Heart right ventricle (tissue), 16 donors: Measurements from ENCODE around the gene CLRN1. TPM values are rescaled to one million over a fixed set of nuclear protein-coding genes. Genes with fewer than 3 reads are reported as not detected.

Experiments
- ATAC-seq, 8 donors: fragments of 200-7000 bp; cut with Tn5 transposase; one replicate each; pipeline ENCODE4 v1.9.1; 2020; ENCODE audit warnings: mild to moderate bottlenecking in 8 of 8, moderate library complexity in 8 of 8, moderate number of reproducible peaks in 1 of 8
- DNase-seq, 2 donors: peaks; one replicate each; pipeline ENCODE4 v3.0.0-alpha.2; 2020
- H3K27ac ChIP-seq, 10 donors: fragments of 200-600 bp; sonication (generic) in 2 of 10; one replicate each; pipeline versions ENCODE4 v1.5.0 to v1.8.0; 2020 to 2022; ENCODE audit warnings: mild to moderate bottlenecking in 3 of 10
- H3K27me3 ChIP-seq, 7 donors: fragments of 200-600 bp; one replicate each; pipeline ENCODE4 v1.8.0; 2021 to 2022; ENCODE audit warnings: mild to moderate bottlenecking in 2 of 7
- H3K36me3 ChIP-seq, 9 donors: fragments of 200-600 bp; sonication (generic) in 1 of 9; one replicate each; pipeline versions ENCODE4 v1.5.0 to v1.8.0; 2020 to 2022; ENCODE audit warnings: mild to moderate bottlenecking in 2 of 9
- H3K4me1 ChIP-seq, 9 donors: fragments of 200-600 bp; sonication (generic) in 1 of 9; one replicate each; pipeline versions ENCODE4 v1.5.0 to v1.8.0; 2020 to 2022; ENCODE audit warnings: mild to moderate bottlenecking in 4 of 9
- H3K4me3 ChIP-seq, 10 donors: fragments of 200-600 bp; sonication (generic) in 2 of 10; one replicate each; pipeline versions ENCODE4 v1.5.0 to v1.8.0; 2020 to 2022; ENCODE audit warnings: mild to moderate bottlenecking in 7 of 10, moderate library complexity in 2 of 10
- H3K9me3 ChIP-seq, 11 donors: fragments of 200-600 bp in 10 of 11; sonication (generic) in 2 of 11; one replicate each; pipeline versions ENCODE4 v1.5.0 to v1.8.0; 2013 to 2022; ENCODE audit warnings: mild to moderate bottlenecking in 2 of 11, control low read depth in 1 of 11, moderate library complexity in 1 of 11
- WGBS, 2 donors: extraction: QIAGEN DNeasy Blood & Tissue Kit; methylation state at CpG; one replicate each; pipeline ENCODE4 v1.1.7; 2013; ENCODE audit warnings: inconsistent platforms in 1 of 2; 5-methylcytosine and 5-hydroxymethylcytosine counted together
- intact Hi-C, 10 donors: fragments of 100-400 bp; cut with DNase I; formaldehyde crosslinking; loops; one replicate each; pipeline versions ENCODE4 v1.11.1 to v1.14.2; 2022
- polyA plus RNA-seq, 2 donors: library from polyadenylated mRNA; stranded (reverse); fragments of 200-250 nt; gene quantifications; one replicate each; pipeline ENCODE4 v1.2.3, GENCODE V29; 2013
- total RNA-seq, 10 donors: library from RNA; stranded (reverse); fragmentation: NEBNext Ultra II Directional in 3 of 10; extraction: Animal tissue kit (Norgen Biotek cat#: 25700) in 3 of 10; gene quantifications; one replicate each; pipeline versions ENCODE4 v1.2.1 to v1.2.4, GENCODE V29; 2021 to 2023
- TF ChIP-seq, protein P1 (sequence below), 9 donors: fragments of 200-600 bp; sonication (generic) in 2 of 9; IDR thresholded peaks; one replicate each; pipeline versions ENCODE4 v1.5.0 to v1.8.0; 2021 to 2022; ENCODE audit warnings: antibody characterized with exemption in 9 of 9, mild to moderate bottlenecking in 5 of 9, moderate library complexity in 1 of 9
- donor health status: Arrhythmogenic right ventricular cardiomyopathy.
- donor health status: ischemic (EF 13 %, LVEDD 7.1; RV severe dilation, severe dysfunction).
- donor health status: healthy with polysubstance abuse.
- donor health status: DM: no; HTN: yes; CAD: no.
- donor health status: DM: no; HTN: no; CAD: no.
- donor health status: ischemic (EF 25% LVEDD 6.9; RV normal size, moderate dysfunction).
- donor health status: ischemic (EF 25% LVEDD 5.7; RV mildly dilated, moderate dysfunction).
- donor health status: healthy.
- donor health status: DM: yes; HTN: yes; CAD: no.
- donor health status: Ischemic cardiomyopathy.
- donor health status: ischemic (EF 35%, LVEDD 5.7; RV mildly dilated, moderate dysfunction).
- donor health status: nonischemic (EF 11% LVEDD 7.7; RV severe dilation, severe dysfunction).
- donor health status: DM: yes; HTN: yes; CAD: no.
- donor health status: PGD.
- donor health status: ischemic (EF 29% LVEDD 5.4; RV normal size, mild dysfunction).
- donor health status: nonischemic (EF 23%, LVEDD 6.1; RV moderate dilation, normal function).

The CLRN1 gene
- total and polyA plus RNA-seq, 12 donors: not detected

DNA sequence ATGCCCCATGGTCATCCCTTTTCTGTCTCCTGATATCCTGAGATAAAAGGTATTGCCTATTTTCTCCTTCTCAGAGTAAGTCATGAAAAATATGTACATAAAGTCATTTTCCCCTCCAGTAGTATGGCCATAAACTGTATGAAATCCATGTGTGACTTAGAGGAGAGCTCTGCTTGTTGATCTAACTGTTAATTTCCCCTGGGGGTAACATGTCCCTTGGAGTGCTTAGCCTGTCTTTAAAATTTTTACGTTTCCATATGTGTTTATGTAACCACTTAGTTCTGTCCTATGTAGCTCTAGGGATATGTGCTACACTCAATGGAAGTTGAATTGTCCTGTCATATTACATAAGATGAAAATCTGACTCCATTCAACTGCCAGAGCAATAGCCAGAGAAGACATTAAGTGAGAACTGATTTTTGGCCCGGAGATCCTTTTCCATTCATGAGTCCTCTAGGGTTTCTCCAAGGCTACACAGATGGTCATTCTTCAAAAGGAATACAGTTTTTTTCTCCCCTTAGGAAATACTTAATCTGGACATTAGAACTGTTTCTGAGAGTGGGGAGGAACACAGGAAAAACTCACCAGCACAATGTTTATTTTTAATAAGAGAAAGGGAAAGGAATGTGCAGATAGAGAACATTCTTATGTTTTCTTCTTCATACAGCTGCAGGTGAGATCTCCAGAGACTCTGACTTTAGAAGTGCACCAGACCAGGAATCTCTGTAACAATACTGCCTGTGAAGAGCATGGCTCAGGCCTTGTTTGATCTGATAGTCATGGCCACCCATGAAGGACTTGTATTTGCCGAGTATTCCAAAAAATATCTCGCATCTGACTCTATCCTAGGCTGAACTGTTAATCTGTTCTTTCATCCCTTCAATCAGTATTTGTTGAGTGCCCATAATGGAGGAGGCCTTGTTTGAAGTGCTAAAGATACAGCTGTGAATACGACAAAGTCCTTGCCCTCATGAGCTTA, 29.8 kb upstream of the CLRN1 start:
- ATAC-seq: peak in 1 of 8 donors; percentile 26
- intact Hi-C loops: loop anchor here in 1 of 10 donors (10.0 kb wide), 1 partner anchor 143 kb away; no protein-coding TSS in a partner anchor
- Histone ChIP-seq H3K27ac (no peak overlapping the region), H3K4me3 (no peak overlapping the region), H3K4me1 (no peaks in the 10 kb centered on the region), H3K27me3 (no peaks in the 10 kb centered on the region), H3K36me3 (no peaks in the 10 kb centered on the region), H3K9me3 (peaks cover 0 to 9% (median 0%) of the 10 kb centered on the region in 11 donors)
- TF ChIP-seq, protein P1, sequence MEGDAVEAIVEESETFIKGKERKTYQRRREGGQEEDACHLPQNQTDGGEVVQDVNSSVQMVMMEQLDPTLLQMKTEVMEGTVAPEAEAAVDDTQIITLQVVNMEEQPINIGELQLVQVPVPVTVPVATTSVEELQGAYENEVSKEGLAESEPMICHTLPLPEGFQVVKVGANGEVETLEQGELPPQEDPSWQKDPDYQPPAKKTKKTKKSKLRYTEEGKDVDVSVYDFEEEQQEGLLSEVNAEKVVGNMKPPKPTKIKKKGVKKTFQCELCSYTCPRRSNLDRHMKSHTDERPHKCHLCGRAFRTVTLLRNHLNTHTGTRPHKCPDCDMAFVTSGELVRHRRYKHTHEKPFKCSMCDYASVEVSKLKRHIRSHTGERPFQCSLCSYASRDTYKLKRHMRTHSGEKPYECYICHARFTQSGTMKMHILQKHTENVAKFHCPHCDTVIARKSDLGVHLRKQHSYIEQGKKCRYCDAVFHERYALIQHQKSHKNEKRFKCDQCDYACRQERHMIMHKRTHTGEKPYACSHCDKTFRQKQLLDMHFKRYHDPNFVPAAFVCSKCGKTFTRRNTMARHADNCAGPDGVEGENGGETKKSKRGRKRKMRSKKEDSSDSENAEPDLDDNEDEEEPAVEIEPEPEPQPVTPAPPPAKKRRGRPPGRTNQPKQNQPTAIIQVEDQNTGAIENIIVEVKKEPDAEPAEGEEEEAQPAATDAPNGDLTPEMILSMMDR (IDR thresholded peaks at IDR 0.05): no peak
- no peak for DNase-seq
- 73% methylated on average over 5 of the region's 5 CpGs for WGBS, 2 donors

DNA sequence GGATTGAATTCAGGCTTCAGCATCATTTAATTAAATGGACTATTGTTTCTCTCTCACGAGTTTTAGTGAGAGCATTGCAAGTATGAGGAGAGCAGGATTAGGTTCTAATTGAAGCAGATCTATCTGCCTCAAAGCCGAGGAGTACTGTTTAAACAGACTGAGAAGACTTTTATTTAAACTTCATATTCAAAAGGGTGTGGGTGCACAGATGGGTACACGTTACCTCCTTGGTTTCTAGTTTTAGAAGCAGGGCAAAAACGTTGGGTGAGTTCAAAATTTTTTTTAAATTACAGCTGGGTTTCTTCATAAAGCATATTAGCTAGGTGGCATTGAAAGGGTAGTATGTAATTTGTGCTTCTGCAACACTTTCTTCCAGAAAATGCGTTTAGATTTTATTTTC, 26.5 kb upstream of the CLRN1 start:
- Histone ChIP-seq H3K4me1 (no peaks in the 10 kb centered on the region), H3K9me3 (peaks cover 0 to 12% (median 0%) of the 10 kb centered on the region in 11 donors), H3K27me3 (no peaks in the 10 kb centered on the region), H3K27ac (no peak overlapping the region), H3K36me3 (no peaks in the 10 kb centered on the region), H3K4me3 (no peak overlapping the region)
- ATAC-seq (no peak), DNase-seq (no peak)
- WGBS, 2 donors: 71 to 72% methylated on average over 5 of the region's 5 CpGs
- TF ChIP-seq, protein P1 (IDR thresholded peaks at IDR 0.05): no peak
- intact Hi-C loops: no loop called here

DNA sequence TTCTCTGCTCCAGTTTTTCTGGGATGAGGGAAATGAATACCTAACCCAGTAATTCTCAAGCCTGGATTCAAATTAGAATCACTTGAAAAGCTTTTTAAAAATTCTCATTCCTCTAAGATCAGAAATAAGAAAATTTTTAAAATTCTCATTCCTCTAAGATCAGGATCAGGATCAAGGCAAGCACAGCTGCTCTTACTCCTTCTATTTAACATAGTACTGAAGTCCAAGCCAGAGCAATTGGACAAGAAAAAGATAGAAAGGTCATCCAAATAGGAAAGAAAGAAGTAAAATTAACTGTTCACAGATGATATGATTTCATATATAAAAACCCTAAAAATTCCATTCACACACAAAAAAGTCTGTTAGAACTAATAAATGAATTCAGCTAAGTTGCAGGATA, 24.2 kb upstream of the CLRN1 start:
- no peaks in the 10 kb centered on the region for H3K4me1 ChIP-seq
- DNase-seq (no peak), ATAC-seq (no peak)
- peaks cover 0 to 18% (median 0%) of the 10 kb centered on the region in 11 donors for H3K9me3 ChIP-seq
- H3K27ac ChIP-seq: no peak overlapping the region
- TF ChIP-seq, protein P1 (IDR thresholded peaks at IDR 0.05): no peak
- no peak overlapping the region for H3K4me3 ChIP-seq
- intact Hi-C loops: no loop called here
- H3K36me3 ChIP-seq: no peaks in the 10 kb centered on the region
- peaks cover 0 to 4% (median 0%) of the 10 kb centered on the region in 7 donors for H3K27me3 ChIP-seq

DNA sequence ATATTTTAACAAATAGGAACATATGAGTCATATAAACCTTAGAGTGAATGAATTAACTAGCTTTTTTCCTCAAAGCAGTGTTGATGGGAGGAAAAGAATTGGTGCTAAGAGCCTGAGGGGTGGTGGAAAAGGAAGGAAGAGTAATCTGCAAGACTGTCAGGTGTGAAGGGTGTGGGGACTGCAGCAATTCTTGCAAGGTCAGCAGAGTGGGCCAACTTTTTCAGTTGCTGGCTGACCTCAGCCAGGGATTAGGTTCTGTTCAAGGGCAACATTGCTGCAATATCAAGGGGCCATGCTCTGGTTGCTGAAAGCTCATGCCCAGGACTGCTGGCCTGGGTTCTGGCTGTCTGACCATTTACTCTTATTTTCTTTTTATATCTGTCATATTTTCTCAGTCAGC, 23.0 kb upstream of the CLRN1 start:
- TF ChIP-seq, protein P1 (IDR thresholded peaks at IDR 0.05): no peak
- Histone ChIP-seq H3K27me3 (peaks cover 0 to 6% (median 0%) of the 10 kb centered on the region in 7 donors), H3K9me3 (peaks cover 0 to 18% (median 0%) of the 10 kb centered on the region in 11 donors), H3K4me3 (no peak overlapping the region), H3K36me3 (no peaks in the 10 kb centered on the region), H3K27ac (no peak overlapping the region), H3K4me1 (no peaks in the 10 kb centered on the region)
- no peak for DNase-seq
- no peak for ATAC-seq
- intact Hi-C loops: no loop called here
